SKM-1 (cell line): ENCODE results near the gene SCUBE1.

Source experiments
- DNase-seq: peaks from one replicate; lab custom pipeline; 2025; ENCODE audit not compliant: unreplicated experiment; lab: John Stamatoyannopoulos, UW

SCUBE1 gene

GRCh38 chr22:43239956-43240355 lies 103.2 kb downstream of the SCUBE1 start:
- no peak for DNase-seq

GRCh38 chr22:43239193-43239780 lies 103.9 kb downstream of the SCUBE1 start:
- no peak for DNase-seq

DNA sequence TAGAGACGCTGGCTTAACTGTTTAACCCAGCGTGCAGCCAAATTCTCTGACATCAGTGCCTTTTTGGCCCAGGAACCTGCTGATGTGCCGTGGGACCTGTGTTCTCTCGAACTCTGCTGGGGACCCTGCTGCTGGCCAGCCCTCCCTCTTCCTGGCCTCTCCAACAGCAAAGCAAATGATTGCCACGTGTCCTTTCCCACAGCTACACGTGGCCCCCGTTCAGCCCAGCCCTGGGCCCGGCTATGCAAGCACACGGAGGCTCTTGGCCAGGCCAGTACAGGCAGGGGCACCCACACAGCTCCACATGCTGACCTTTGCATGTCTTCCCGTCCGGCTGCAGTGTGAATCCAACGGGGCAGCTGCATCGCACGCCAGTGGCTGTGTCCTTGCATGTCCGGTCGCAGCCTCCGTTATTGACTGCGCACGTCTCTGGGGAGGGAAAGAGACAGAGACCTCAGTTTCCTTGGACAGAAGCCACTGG lies 104.6 kb downstream of the SCUBE1 start:
- no peak for DNase-seq

GRCh38 chr22:43237280-43237679 lies 105.9 kb downstream of the SCUBE1 start:
- no peak for DNase-seq

DNA sequence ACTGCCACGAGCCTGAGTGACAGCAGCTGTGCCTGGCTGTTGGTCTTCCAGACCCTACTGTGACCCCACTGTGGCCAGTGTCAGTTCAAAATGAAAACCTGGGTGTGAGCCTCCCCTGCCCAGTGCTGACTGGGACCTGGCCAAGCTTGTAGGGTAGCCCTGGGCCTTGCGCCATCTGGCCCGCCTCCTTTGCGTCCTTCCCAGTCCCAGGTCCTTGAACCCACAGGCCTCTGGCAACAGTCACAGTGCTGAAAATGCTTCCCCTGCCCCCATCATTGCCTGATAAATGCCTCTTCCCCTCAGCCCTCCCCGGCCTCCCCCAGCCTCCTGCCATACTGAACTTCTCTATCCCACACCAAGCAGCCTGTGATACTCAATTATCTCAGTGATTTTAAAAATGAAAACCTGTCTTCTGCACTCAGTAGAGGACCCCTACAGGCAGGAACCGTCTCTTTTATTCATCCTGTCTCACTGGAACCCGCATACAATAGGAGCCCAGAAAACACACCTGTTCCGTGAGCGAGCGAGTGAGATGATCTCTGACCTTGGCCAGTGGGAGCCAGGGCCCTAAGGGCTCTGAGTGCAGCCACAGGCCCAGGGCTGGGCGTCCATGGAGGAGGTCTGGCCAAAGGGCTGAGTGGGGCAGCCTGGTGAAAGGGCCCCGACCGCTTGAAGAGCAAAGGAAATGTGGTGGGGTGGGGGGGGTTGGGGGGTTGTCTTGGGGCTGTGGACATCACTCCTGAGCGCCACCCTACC lies 106.6 kb downstream of the SCUBE1 start:
- DNase-seq: no peak

GRCh38 chr22:43235445-43236409 lies 107.4 kb downstream of the SCUBE1 start:
- no peak for DNase-seq

DNA sequence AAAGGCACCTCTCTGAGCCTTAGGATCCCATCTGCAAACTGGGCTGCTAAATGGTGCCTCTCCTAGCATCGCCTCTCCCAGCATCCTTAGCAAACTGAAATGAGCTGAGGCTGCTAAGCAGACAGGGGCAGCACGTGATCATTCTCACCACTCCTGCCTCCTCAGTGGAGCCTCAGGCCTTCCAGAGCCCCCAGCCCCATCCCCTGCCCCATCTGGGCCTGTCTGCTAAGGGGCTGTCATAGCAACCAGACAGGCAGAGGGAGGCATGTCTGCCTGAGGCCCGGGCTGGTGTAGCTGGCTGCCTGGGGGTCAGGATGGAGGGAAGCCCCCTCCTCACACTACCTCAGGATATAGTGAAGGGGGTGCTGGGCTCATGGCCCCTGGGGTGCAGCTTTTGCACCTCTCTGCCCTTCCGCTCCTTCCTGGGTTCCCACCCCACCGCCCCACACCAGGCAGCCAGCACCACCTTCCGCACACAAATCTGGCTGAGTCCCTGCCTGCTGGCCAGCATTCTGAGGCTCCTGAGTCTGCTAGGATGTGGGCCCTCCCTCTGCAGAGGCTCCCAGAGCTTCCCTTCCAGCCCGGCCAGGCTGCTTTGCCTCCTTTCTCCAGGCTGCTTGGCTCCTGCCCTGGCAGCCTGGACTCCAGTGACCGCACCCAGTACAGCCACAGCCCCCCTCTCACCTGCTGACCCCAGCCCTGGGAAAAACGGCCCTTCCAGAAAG lies 108.7 kb downstream of the SCUBE1 start:
- no peak for DNase-seq

GRCh38 chr22:43233529-43233928 lies 109.6 kb downstream of the SCUBE1 start:
- DNase-seq: no peak

DNA sequence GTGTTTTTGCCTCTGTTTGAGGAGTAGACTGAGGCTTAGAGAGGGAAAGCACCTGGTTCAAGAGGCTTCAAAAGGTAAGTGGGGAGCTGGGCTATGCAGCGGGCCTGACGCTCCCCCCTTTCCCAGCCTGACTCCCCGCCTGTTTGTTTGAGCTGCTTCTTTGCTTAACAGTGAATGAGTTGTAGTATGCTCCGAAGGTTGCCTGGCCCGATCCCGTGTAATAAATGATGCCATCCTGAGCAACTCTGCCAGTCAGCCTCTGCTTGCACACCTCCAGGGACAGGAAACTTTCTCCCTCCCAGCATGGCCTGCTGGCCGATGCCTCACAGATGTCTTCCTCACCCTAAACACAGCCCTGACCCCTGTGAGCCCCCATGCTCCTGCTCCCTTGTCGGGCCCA lies 110.7 kb downstream of the SCUBE1 start:
- no peak for DNase-seq

- no peak for DNase-seq
Measured at GRCh38 chr22:43231724-43232034, 111.5 kb downstream of the SCUBE1 start.

GRCh38 chr22:43230971-43231723 lies 112.0 kb downstream of the SCUBE1 start:
- no peak for DNase-seq

DNA sequence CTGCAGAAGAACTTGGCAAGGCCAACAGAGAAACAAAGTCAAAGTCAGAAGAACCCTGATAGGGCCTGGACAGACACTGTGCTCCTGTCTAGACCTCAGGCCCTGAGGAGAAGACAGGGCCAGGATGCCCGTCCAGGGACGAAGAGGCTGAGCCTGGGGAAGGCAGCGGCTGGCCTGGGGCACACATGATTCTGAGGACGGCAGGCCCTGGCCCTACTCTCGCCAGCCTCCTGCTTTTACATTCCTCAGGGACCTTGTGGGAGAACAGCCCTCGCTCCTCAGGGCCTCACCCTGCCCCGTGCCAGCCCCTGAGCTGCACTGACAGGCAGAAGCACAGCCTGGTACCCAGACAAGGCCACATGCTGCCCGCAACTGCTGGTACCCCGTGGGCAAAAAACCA lies 112.6 kb downstream of the SCUBE1 start:
- no peak for DNase-seq

DNA sequence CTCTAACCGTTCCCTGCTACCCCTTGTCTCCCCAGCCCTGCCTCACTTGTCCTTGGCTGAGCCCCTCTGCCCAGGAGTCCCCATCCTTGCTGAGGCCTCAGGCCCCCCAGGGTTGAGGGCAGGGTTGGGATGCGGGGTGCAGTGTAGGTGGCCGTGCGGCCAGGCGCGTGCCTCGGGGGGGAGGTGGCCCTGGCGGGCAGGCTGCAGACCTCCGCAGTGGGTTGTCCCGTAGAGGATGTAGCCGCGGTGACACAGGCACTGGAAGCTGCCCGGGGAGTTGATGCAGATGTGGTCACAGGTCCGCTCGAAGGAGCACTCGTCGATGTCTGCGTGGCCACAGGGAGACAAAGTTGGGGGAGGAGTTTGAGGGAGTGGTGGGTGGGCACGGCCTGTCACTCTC lies 114.3 kb downstream of the SCUBE1 start:
- no peak for DNase-seq

DNA sequence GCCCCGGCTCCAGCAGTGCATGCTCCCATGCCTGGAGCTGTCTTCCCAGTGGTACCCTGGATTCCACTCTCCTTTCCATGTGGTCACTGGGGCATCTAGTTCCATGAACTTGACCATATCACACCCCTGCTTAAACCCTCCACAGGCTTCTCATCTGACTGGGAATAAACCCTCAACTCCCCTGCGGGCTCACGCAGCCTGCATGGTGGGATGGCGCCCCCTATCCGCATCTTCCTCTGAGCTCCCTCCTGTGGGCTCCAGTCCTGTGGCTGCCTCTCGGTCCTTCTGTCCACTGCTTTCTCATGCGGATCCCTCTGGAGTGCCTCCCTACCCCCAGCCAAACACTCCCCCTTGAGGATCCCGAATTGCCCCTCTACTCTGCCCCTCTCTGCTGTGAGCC lies 114.8 kb downstream of the SCUBE1 start:
- no peak for DNase-seq

- DNase-seq: no peak
Measured at GRCh38 chr22:43227239-43227630, 115.9 kb downstream of the SCUBE1 start.

DNA sequence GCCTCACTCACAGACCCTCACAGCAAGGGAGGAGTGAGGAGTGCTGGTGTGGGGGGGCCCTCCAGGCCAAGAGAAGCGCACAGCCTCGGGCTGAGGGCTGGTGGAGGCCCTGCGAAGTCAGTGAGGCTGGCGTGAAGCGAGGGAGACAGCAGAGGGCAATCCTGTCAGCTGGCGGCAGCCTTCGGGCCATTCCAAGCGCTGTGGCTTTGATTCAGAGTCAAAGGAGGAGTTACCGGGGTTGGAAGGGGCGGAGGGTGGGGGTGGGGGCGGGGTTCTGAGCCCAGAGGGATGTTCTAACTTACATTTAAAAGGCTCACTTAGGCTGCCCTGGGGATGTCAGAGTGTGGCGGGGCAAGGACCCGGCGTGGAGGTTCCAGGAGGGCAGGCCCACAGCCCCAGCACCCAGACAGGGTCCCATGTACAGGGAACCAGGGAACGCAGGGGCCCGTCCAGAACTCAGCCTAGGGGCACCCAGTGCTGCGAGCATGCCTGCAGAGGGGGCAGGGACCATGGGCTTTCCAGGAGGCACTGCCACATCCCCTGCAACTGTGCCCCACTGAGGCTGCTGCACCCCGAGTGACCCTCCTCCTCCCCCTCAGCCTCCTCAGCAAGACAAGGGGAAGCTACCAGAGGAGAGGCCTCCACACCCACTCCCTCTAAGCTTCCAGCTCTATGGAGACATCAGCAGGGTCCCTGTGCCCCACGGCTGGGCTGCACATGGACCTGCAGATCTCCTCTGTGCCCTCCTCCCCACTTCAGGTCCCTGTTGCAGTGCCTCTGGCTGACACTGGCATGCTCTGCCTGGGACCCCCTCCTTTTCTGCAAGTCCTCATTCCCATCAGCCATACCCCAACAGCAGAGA lies 116.6 kb downstream of the SCUBE1 start:
- DNase-seq: no peak

DNA sequence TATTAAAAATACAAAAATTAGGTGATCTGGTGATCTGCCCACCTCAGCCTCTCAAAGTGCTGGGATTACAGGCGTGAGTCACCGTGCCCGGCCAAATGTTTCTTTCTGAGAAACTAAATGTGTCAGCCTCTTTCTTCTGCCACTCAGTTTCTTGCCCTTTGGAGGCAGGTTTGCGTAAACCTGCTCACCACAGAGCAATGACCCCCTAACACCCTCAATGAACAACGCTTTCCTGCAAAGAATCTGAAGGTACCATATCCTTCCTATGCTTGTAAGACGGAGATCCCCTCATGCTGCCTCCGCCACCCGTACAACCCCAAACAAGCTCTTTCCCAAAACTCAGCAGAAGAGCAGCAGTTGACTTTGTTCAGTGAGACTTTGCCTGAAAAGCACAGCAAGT lies 117.6 kb downstream of the SCUBE1 start:
- DNase-seq: no peak

DNA sequence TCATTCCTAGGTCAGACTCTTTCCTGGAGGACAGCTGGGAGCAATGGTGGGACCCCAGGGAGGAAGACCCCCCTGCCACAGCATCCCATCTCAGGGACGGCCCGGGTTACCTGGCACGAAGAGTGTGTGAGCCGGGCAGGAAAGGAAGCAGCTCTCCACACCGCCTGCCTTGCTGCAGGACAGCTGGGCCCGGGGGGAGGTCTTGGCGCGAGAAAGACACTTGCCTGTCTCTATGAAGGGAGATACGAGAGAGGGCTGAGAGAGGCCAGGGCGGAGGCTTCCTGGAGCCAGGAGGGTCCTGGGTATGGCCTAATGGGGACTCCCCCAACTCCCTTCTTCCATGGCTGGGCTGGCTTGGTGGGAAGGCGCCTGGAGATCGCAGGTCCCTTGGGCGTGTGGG lies 120.2 kb downstream of the SCUBE1 start:
- no peak for DNase-seq

- DNase-seq: no peak
Measured at GRCh38 chr22:43222262-43222661, 120.9 kb downstream of the SCUBE1 start.
